IPS-NIHi11 (cell line): ENCODE results near the gene RAD51B.
"Not testable (repeated sequence)": the region's sequence is repeated elsewhere in the genome, so short reads cannot be mapped to it uniquely, and the experiment has no call there.

Experiments used
- DNase-seq: peaks from one replicate; pipeline ENCODE4 v3.0.0; 2012; ENCODE audit warnings: mixed read lengths, low spot score

Gene RAD51B

GRCh38 chr14:67984274-67984673 is 164.7 kb downstream of the RAD51B start:
- no peak for DNase-seq

GRCh38 chr14:67986131-67986841 is 166.7 kb downstream of the RAD51B start:
- no peak for DNase-seq

GRCh38 chr14:67987606-67988005 is 168.0 kb downstream of the RAD51B start:
- no peak for DNase-seq

- DNase-seq, result not testable (repeated sequence)
Observed at GRCh38 chr14:67988210-67988609, 168.6 kb downstream of the RAD51B start.

GRCh38 chr14:67990576-67990975 is 171.0 kb downstream of the RAD51B start:
- no peak for DNase-seq

- DNase-seq, result no peak
Observed at GRCh38 chr14:67994531-67994930, 175.0 kb downstream of the RAD51B start.

GRCh38 chr14:67996235-67996634 is 176.7 kb downstream of the RAD51B start:
- no peak for DNase-seq

GRCh38 chr14:67998834-67999233 is 179.3 kb downstream of the RAD51B start:
- no peak for DNase-seq

- DNase-seq, result no peak
Observed at GRCh38 chr14:67999290-67999689, 179.7 kb downstream of the RAD51B start.

GRCh38 chr14:67999705-68000384 is 180.3 kb downstream of the RAD51B start:
- no peak for DNase-seq

- no peak for DNase-seq
Observed at GRCh38 chr14:68000511-68000910, 180.9 kb downstream of the RAD51B start.

GRCh38 chr14:68008491-68008890 is 188.9 kb downstream of the RAD51B start:
- no peak for DNase-seq

GRCh38 chr14:68011406-68012028 is 191.9 kb downstream of the RAD51B start:
- DNase-seq, result no peak

- no peak for DNase-seq
Observed at GRCh38 chr14:68012871-68013270, 193.3 kb downstream of the RAD51B start.

- DNase-seq, result no peak
Observed at GRCh38 chr14:68013326-68013725, 193.7 kb downstream of the RAD51B start.

- no peak for DNase-seq
Observed at GRCh38 chr14:68014771-68015170, 195.2 kb downstream of the RAD51B start.

- DNase-seq, result no peak
Observed at GRCh38 chr14:68015356-68016254, 196.0 kb downstream of the RAD51B start.

GRCh38 chr14:68016255-68016914 is 196.8 kb downstream of the RAD51B start:
- no peak for DNase-seq

- no peak for DNase-seq
Observed at GRCh38 chr14:68018598-68018997, 199.0 kb downstream of the RAD51B start.

- no peak for DNase-seq
Observed at GRCh38 chr14:68020493-68020892, 200.9 kb downstream of the RAD51B start.

GRCh38 chr14:68020999-68021663 is 201.6 kb downstream of the RAD51B start:
- DNase-seq, result no peak
